ENCODE data around the gene CCL4L2.
"Not testable (repeated sequence)": the region's sequence is repeated elsewhere in the genome, so short reads cannot be mapped to it uniquely, and the experiment has no call there.

The CCL4L2 gene

GRCh38 chr17:36221581-36222100 is 10.8 kb downstream of the CCL4L2 start:
- DNase-seq: not testable (repeated sequence)

GRCh38 chr17:36222967-36223366 is 12.1 kb downstream of the CCL4L2 start:
- DNase-seq: not testable (repeated sequence)

- DNase-seq: not testable (repeated sequence)
Measured at GRCh38 chr17:36229644-36230043, 18.8 kb downstream of the CCL4L2 start.

- DNase-seq: not testable (repeated sequence)
Measured at GRCh38 chr17:36242046-36242445, 31.2 kb downstream of the CCL4L2 start.
